Smooth muscle cell (in vitro differentiated cells): ENCODE results near the gene TTC39A. TPM values are rescaled to one million over a fixed set of nuclear protein-coding genes. Genes with fewer than 3 reads are reported as not detected.
A peak's percentile ranks its signal among the peaks of the same experiment; 100 is the strongest.

Experiments used
- DNase-seq: peaks from one replicate; lab custom pipeline; 2025; ENCODE audit not compliant: unreplicated experiment; lab: John Stamatoyannopoulos, UW
- H2AFZ ChIP-seq: fragments of 200-600 bp; sonication (generic); 2 replicates; pipeline ENCODE4 v1.6.0; 2016; ENCODE audit warnings: antibody characterized with exemption, low read depth, mild to moderate bottlenecking
- H3F3A ChIP-seq: fragments of 200-600 bp; sonication (generic); 2 replicates; pipeline ENCODE4 v1.6.0; 2017; ENCODE audit warnings: antibody characterized with exemption, low read depth
- H3K27ac ChIP-seq: fragments of 200-600 bp; sonication (generic); 2 replicates; pipeline ENCODE4 v1.5.1; 2016; ENCODE audit warnings: low read depth, mild to moderate bottlenecking
- H3K27me3 ChIP-seq: fragments of 200-600 bp; sonication (generic); 2 replicates; pipeline ENCODE4 v1.6.1; 2016; ENCODE audit warnings: low read depth, mild to moderate bottlenecking
- H3K36me3 ChIP-seq: fragments of 200-600 bp; sonication (generic); 2 replicates; pipeline ENCODE4 v1.5.1; 2016; ENCODE audit warnings: low read depth
- H3K4me1 ChIP-seq: fragments of 200-600 bp; sonication (generic); 2 replicates; pipeline ENCODE4 v1.5.1; 2016; ENCODE audit warnings: low read depth
- H3K4me2 ChIP-seq: fragments of 200-600 bp; sonication (generic); 2 replicates; pipeline ENCODE4 v1.6.0; 2016; ENCODE audit warnings: mild to moderate bottlenecking
- H3K4me3 ChIP-seq: fragments of 200-600 bp; sonication (generic); 2 replicates; pipeline ENCODE4 v1.5.1; 2016; ENCODE audit warnings: mild to moderate bottlenecking
- H3K79me2 ChIP-seq: fragments of 200-600 bp; sonication (generic); 2 replicates; pipeline ENCODE4 v1.6.0; 2016; ENCODE audit warnings: low read depth, mild to moderate bottlenecking
- H3K9ac ChIP-seq: fragments of 200-600 bp; sonication (generic); 2 replicates; pipeline ENCODE4 v1.6.0; 2016; ENCODE audit warnings: low read depth
- H3K9me3 ChIP-seq: fragments of 200-600 bp; sonication (generic); replicated peaks from 2 replicates; pipeline ENCODE4 v1.5.1; 2016; ENCODE audit warnings: low read depth
- H4K20me1 ChIP-seq: fragments of 200-600 bp; sonication (generic); 2 replicates; pipeline ENCODE4 v1.6.0; 2016; ENCODE audit warnings: low read depth
- WGBS: methylation state at CpG from one replicate; pipeline ENCODE4 v1.1.7; 2016; ENCODE audit warnings: low lambda C conversion rate; 5-methylcytosine and 5-hydroxymethylcytosine counted together
- polyA plus RNA-seq: library from polyadenylated mRNA; unstranded; fragments of >200 nt; fragmentation: Nextera tagmentation; extraction: Ambion mirVana; gene quantifications from 2 replicates; pipeline ENCODE4 v1.2.1, GENCODE V29; 2016
- total RNA-seq: library from RNA; depleted of rRNA; stranded (reverse); fragments of >200 nt; gene quantifications from 2 replicates; pipeline ENCODE4 v1.2.3, GENCODE V29; 2014
- TF ChIP-seq, protein P1 (sequence below): fragments of 200-600 bp; sonication (generic); IDR thresholded peaks from 2 replicates; pipeline ENCODE4 v1.5.1; 2017; ENCODE audit warnings: borderline replicate concordance, mild to moderate bottlenecking, antibody characterized with exemption; ENCODE audit not compliant: insufficient read depth, poor library complexity, severe bottlenecking

TTC39A gene
- total and polyA plus RNA-seq, 2 experiments from 2014 or later, result 0.27 to 2.2 TPM

GRCh38 chr1:51265618-51266017, 64.7 kb downstream of the TTC39A start:
- no peaks in the 10 kb centered on the region for H3K27me3 ChIP-seq
- H4K20me1 ChIP-seq, result peaks cover 94% of the 10 kb centered on the region
- H3K4me2 ChIP-seq, result peak overlapping the region; percentile 10
- no peak overlapping the region for H2AFZ ChIP-seq
- no peaks in the 10 kb centered on the region for H3K9me3 ChIP-seq
- DNase-seq, result no peak
- H3K4me3 ChIP-seq, result no peak overlapping the region
- peaks cover 12% of the 10 kb centered on the region for H3K4me1 ChIP-seq
- peaks cover 83% of the 10 kb centered on the region for H3K79me2 ChIP-seq
- TF ChIP-seq, protein P1, sequence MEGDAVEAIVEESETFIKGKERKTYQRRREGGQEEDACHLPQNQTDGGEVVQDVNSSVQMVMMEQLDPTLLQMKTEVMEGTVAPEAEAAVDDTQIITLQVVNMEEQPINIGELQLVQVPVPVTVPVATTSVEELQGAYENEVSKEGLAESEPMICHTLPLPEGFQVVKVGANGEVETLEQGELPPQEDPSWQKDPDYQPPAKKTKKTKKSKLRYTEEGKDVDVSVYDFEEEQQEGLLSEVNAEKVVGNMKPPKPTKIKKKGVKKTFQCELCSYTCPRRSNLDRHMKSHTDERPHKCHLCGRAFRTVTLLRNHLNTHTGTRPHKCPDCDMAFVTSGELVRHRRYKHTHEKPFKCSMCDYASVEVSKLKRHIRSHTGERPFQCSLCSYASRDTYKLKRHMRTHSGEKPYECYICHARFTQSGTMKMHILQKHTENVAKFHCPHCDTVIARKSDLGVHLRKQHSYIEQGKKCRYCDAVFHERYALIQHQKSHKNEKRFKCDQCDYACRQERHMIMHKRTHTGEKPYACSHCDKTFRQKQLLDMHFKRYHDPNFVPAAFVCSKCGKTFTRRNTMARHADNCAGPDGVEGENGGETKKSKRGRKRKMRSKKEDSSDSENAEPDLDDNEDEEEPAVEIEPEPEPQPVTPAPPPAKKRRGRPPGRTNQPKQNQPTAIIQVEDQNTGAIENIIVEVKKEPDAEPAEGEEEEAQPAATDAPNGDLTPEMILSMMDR, result no peak
- H3K9ac ChIP-seq, result peak overlapping the region; percentile 12
- H3F3A ChIP-seq, result peaks cover 11% of the 10 kb centered on the region
- 77% methylated on average over 4 of the region's 4 CpGs for WGBS
- H3K36me3 ChIP-seq, result no peaks in the 10 kb centered on the region
- peak overlapping the region; percentile 83 for H3K27ac ChIP-seq

GRCh38 chr1:51264451-51264850, 65.9 kb downstream of the TTC39A start:
- 17% methylated on average over 3 of the region's 3 CpGs for WGBS
- Histone ChIP-seq H3K79me2 (peaks cover 90% of the 10 kb centered on the region), H3K36me3 (no peaks in the 10 kb centered on the region)

GRCh38 chr1:51263147-51263877, 67.0 kb downstream of the TTC39A start:
- peak overlapping the region; percentile 64 for H3K4me2 ChIP-seq

More at GRCh38 chr1:51264451-51264850, 65.9 kb downstream of the TTC39A start:
- H2AFZ ChIP-seq, result no peak overlapping the region
- TF ChIP-seq, protein P1, result no peak
- peaks cover 14% of the 10 kb centered on the region for H3F3A ChIP-seq
- no peaks in the 10 kb centered on the region for H3K27me3 ChIP-seq
- H3K9me3 ChIP-seq, result no peaks in the 10 kb centered on the region
- H4K20me1 ChIP-seq, result peaks cover 94% of the 10 kb centered on the region
- H3K4me3 ChIP-seq, result no peak overlapping the region
- no peak for DNase-seq
- peak overlapping the region; percentile 75 for H3K4me2 ChIP-seq
- H3K27ac ChIP-seq, result peak overlapping the region; percentile 83
- peak overlapping the region; percentile 53 for H3K9ac ChIP-seq
- H3K4me1 ChIP-seq, result peaks cover 16% of the 10 kb centered on the region

More at GRCh38 chr1:51263147-51263877, 67.0 kb downstream of the TTC39A start:
- Histone ChIP-seq H3K27me3 (no peaks in the 10 kb centered on the region), H4K20me1 (peaks cover 94% of the 10 kb centered on the region), H3K4me1 (peaks cover 16% of the 10 kb centered on the region), H3K4me3 (no peak overlapping the region), H3K9me3 (no peaks in the 10 kb centered on the region), H3K36me3 (no peaks in the 10 kb centered on the region), H3F3A (peaks cover 14% of the 10 kb centered on the region), H3K27ac (peak overlapping the region; percentile 83), H3K79me2 (peaks cover 90% of the 10 kb centered on the region), H2AFZ (no peak overlapping the region), H3K9ac (no peak overlapping the region)
- TF ChIP-seq, protein P1, result no peak
- WGBS, result 53% methylated on average over 4 of the region's 4 CpGs
- DNase-seq, result no peak
